Neural progenitor cell (in vitro differentiated cells): ENCODE measurements around the gene CD44.

Experiments used
- EZH2 ChIP-seq: fragments of 200-600 bp; sonication (generic); IDR thresholded peaks from 2 replicates; pipeline ENCODE4 v1.6.1; 2017; ENCODE audit warnings: antibody characterized with exemption, mild to moderate bottlenecking, moderate library complexity
- EZH2phosphoT487 ChIP-seq: fragments of 200-600 bp; sonication (generic); IDR thresholded peaks from 2 replicates; pipeline ENCODE4 v1.6.1; 2017; ENCODE audit warnings: antibody characterized with exemption
- TF ChIP-seq, protein P1 (sequence below): fragments of 200-600 bp; sonication (generic); IDR thresholded peaks from 2 replicates; pipeline ENCODE4 v1.5.1; 2017; ENCODE audit warnings: antibody characterized with exemption, mild to moderate bottlenecking

GRCh38 chr11:35247428-35247827 lies 108.5 kb downstream of the CD44 start:
- TF ChIP-seq, protein P1, sequence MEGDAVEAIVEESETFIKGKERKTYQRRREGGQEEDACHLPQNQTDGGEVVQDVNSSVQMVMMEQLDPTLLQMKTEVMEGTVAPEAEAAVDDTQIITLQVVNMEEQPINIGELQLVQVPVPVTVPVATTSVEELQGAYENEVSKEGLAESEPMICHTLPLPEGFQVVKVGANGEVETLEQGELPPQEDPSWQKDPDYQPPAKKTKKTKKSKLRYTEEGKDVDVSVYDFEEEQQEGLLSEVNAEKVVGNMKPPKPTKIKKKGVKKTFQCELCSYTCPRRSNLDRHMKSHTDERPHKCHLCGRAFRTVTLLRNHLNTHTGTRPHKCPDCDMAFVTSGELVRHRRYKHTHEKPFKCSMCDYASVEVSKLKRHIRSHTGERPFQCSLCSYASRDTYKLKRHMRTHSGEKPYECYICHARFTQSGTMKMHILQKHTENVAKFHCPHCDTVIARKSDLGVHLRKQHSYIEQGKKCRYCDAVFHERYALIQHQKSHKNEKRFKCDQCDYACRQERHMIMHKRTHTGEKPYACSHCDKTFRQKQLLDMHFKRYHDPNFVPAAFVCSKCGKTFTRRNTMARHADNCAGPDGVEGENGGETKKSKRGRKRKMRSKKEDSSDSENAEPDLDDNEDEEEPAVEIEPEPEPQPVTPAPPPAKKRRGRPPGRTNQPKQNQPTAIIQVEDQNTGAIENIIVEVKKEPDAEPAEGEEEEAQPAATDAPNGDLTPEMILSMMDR: no peak
- no peak for TF ChIP-seq EZH2
- no peak for TF ChIP-seq EZH2phosphoT487
